Measurements from ENCODE around the gene KCNH4.

- TF ChIP-seq POLR2A (IDR thresholded peaks at IDR 0.05; ENCODE audit: low read depth, low read length) (no peak), PAX5 (IDR thresholded peaks at IDR 0.05; ENCODE audit: insufficient read depth, low read length, severe bottlenecking) (no peak), TAF1 (IDR thresholded peaks at IDR 0.05; ENCODE audit: low read depth, low read length) (no peak), POLR2AphosphoS5 (IDR thresholded peaks at IDR 0.05; ENCODE audit: low read depth, low read length) (no peak; the same call in 1 of the 2 replicates), SPI1 (IDR thresholded peaks at IDR 0.05; ENCODE audit: low read depth, low read length) (no peak), POU2F2 (IDR thresholded peaks at IDR 0.05; ENCODE audit: low read depth, low read length) (0 out of 2 replicates have a peak, but pooled peaks have one; percentile 7)
Measured at GRCh38 chr17:42111871-42112551, 68.9 kb downstream of the KCNH4 start.

All from GM12891 (cell line).